MM.1S (cell line): Measurements from ENCODE around the gene CCDC91.

Experiments used
- EZH2 ChIP-seq: fragments of 300-600 bp; sonication (generic); optimal IDR thresholded peaks from 2 replicates; pipeline ENCODE3; 2017; ENCODE audit warnings: low read depth, mild to moderate bottlenecking, antibody characterized with exemption, low read length, mixed read lengths
- EZH2phosphoT487 ChIP-seq: fragments of 300-600 bp; sonication (generic); IDR thresholded peaks from 2 replicates; pipeline ENCODE4 v1.6.1; 2018; ENCODE audit warnings: antibody characterized with exemption, low read length
- TF ChIP-seq, protein P1 (sequence below): fragments of 300-600 bp; sonication (generic); IDR thresholded peaks from 2 replicates; pipeline ENCODE4 v1.5.1; 2016; ENCODE audit warnings: antibody characterized with exemption, low read length, mixed read lengths

DNA sequence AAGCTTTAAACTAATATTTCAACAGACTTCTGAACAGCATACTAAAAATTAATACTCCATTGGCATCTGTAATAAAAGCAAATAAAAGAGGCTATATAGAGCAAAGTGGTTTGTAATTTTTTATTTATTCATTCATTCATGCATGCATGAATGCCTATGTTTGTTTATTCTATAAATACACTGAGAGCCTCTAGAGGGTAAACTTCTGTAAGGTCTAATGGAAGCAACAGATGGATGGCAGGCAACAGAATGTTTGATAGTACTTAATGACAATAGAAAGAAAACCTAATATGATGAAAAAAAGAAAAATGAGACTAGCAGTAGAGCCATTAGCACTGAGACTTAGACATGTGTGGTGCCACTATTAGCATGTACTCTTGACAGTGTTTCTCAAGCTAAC, 253.1 kb downstream of the CCDC91 start:
- TF ChIP-seq EZH2 (no peak), EZH2phosphoT487 (no peak)
- TF ChIP-seq, protein P1, sequence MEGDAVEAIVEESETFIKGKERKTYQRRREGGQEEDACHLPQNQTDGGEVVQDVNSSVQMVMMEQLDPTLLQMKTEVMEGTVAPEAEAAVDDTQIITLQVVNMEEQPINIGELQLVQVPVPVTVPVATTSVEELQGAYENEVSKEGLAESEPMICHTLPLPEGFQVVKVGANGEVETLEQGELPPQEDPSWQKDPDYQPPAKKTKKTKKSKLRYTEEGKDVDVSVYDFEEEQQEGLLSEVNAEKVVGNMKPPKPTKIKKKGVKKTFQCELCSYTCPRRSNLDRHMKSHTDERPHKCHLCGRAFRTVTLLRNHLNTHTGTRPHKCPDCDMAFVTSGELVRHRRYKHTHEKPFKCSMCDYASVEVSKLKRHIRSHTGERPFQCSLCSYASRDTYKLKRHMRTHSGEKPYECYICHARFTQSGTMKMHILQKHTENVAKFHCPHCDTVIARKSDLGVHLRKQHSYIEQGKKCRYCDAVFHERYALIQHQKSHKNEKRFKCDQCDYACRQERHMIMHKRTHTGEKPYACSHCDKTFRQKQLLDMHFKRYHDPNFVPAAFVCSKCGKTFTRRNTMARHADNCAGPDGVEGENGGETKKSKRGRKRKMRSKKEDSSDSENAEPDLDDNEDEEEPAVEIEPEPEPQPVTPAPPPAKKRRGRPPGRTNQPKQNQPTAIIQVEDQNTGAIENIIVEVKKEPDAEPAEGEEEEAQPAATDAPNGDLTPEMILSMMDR: no peak
